Immature natural killer cell (primary cell): ENCODE measurements around the gene GPRASP2. TPM values are rescaled to one million over a fixed set of nuclear protein-coding genes. Genes with fewer than 3 reads are reported as not detected.

Source experiments
- polyA plus RNA-seq, 3 donors: library from polyadenylated mRNA; unstranded; fragments of 300-500 nt; fragmentation: Illumina TruSeq; gene quantifications; one replicate each; pipeline ENCODE4 v1.2.3, GENCODE V29; 2021

Gene GPRASP2
- polyA plus RNA-seq, 3 donors from 2014 or later = 0.84 to 3.7 (median 0.99) TPM

Other genes with a start within 250 kb of the GPRASP2 start
- gene TCP11X2, start 240.6 kb upstream of the GPRASP2 start, polyA plus RNA-seq = not detected
- gene TMSB15A, start 195.7 kb upstream of the GPRASP2 start, polyA plus RNA-seq = under 1 TPM in 1 of 3 donors, not detected in 2; 0.92 TPM
- gene ARMCX5, start 112.9 kb upstream of the GPRASP2 start, polyA plus RNA-seq = 10 to 100 TPM in 1 of 3 donors, 1 to 10 TPM in 2; 5.3 to 10.4 (median 8.3) TPM
- 1 to 10 TPM in 1 of 3 donors, under 1 TPM in 1, not detected in 1; 0.41 to 1.5 TPM for gene GPRASP1, start 61.0 kb upstream of the GPRASP2 start, polyA plus RNA-seq
- gene GPRASP3, start 8.3 kb downstream of the GPRASP2 start, polyA plus RNA-seq = under 1 TPM in 2 of 3 donors, not detected in 1; 0.16 to 0.81 TPM
- not detected for gene RAB40AL, start 224.8 kb downstream of the GPRASP2 start, polyA plus RNA-seq